Activated T-helper 1 cell treated with anti-CD3 and anti-CD28 coated beads, Interleukin-12 subunit alpha, Interleukin-12 subunit beta, Interleukin-2, Interleukin-4 antibody, amounts not matched to agents 30 ng/mL and 10 ng/mL and 1 ng/mL, durations not matched to agents 14 hours and 24 hours and 36 hours (primary cell): Measurements from ENCODE around the gene KRTAP9-9. TPM values are rescaled to one million over a fixed set of nuclear protein-coding genes. Genes with fewer than 3 reads are reported as not detected.
"Not testable (repeated sequence)": the region's sequence is repeated elsewhere in the genome, so short reads cannot be mapped to it uniquely, and the experiment has no call there.

Experiments
- DNase-seq: peaks from one replicate; pipeline ENCODE4 v3.0.0; 2021; ENCODE audit warnings: low spot score
- H3K27ac Mint-ChIP-seq: one replicate; pipeline ENCODE4 v1.8.0; 2021; ENCODE audit warnings: mild to moderate bottlenecking, mixed read lengths
- H3K27me3 Mint-ChIP-seq: one replicate; pipeline ENCODE4 v1.8.0; 2022; ENCODE audit warnings: mild to moderate bottlenecking, moderate library complexity, mixed read lengths; ENCODE audit not compliant: insufficient read depth
- H3K36me3 Mint-ChIP-seq: one replicate; pipeline ENCODE4 v1.8.0; 2021; ENCODE audit warnings: low read depth, mixed read lengths
- H3K4me1 Mint-ChIP-seq: one replicate; pipeline ENCODE4 v1.8.0; 2021; ENCODE audit warnings: low read depth, mixed read lengths
- H3K4me3 Mint-ChIP-seq: one replicate; pipeline ENCODE4 v1.8.0; 2021; ENCODE audit warnings: mild to moderate bottlenecking, moderate library complexity, mixed read lengths
- H3K9me3 Mint-ChIP-seq: one replicate; pipeline ENCODE4 v1.8.0; 2021; ENCODE audit warnings: mixed read lengths
- intact Hi-C: fragments of 100-400 bp; cut with micrococcal nuclease; formaldehyde crosslinking; loops from one replicate; pipeline ENCODE4 v1.15.1; 2024
- total RNA-seq: library from RNA; stranded (reverse); gene quantifications from 2 replicates; pipeline ENCODE4 v1.2.3, GENCODE V29; 2022

The KRTAP9-9 gene
- total RNA-seq, 1 donor from 2014 or later, result not detected

DNA sequence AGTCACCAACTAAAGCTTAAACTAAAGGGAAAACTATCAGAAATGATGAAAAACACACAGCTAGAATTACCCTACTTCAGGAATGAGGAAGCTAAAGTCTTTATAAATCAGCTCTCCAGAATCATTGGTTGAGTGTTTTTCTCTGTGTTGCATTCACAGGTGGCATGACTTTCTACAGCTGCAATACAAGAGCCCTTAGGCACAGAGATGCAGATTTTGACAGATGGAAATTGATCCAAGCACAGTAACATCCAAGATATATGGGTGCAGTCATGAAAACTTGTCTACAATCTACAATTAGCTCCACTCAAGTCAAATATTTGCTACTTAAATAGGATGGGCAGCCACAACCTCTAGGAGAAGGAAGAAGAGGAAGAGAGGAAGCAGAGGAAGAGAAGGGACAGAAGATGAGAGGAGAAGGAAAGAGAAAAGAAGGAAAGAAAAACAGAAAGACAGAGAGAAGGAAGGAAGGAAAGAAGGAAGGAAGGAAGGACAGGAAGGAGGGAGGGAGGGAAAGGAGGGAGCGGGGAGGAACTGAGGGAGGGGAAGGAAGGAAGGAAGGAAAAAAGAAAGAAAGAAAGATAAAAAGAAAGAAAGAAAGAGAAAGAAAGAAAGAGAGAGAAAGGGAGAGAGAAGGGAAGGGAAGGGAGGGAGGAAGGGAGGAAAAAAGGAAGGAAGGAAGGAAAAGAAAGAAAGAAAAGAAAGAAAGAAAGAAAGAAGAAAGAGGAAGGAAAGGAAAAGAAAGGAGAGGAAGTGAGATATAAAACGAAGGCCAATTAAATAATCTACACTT is 8.0 kb upstream of the KRTAP9-9 start:
- H3K9me3 Mint-ChIP-seq, DNase-seq, H3K36me3 Mint-ChIP-seq, H3K4me3 Mint-ChIP-seq, H3K4me1 Mint-ChIP-seq, intact Hi-C loops, H3K27ac Mint-ChIP-seq: not testable (repeated sequence)
- peaks cover 22% of the 10 kb centered on the region for H3K27me3 Mint-ChIP-seq

DNA sequence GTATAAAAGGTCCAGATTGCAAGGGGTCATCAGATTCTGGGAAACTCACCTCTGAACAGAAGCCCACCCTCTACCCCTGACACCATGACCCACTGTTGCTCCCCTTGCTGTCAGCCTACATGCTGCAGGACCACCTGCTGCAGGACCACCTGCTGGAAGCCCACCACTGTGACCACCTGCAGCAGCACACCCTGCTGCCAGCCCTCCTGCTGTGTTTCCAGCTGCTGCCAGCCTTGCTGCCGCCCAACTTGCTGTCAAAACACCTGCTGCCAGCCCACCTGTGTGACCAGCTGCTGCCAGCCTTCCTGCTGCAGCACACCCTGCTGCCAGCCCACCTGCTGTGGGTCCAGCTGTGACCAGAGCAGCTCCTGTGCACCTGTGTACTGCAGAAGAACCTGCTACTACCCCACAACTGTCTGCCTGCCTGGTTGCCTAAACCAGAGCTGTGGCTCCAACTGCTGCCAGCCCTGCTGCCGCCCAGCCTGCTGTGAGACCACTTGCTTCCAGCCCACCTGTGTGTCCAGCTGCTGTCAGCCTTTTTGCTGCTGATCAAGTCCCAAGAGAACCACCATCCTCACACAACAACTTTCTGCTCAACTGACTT is 5.4 kb upstream of the KRTAP9-9 start, which contains the start of gene KRTAP9-4:
Gene KRTAP9-4, plus strand, starts transcription at position 51 of the 604 bp plus-strand sequence. Its CDS starts 34 bp downstream, at position 85.
- not testable (repeated sequence) for DNase-seq, H3K9me3 Mint-ChIP-seq, H3K36me3 Mint-ChIP-seq, H3K4me1 Mint-ChIP-seq, H3K27ac Mint-ChIP-seq, H3K4me3 Mint-ChIP-seq
- H3K27me3 Mint-ChIP-seq, result peaks cover 25% of the 10 kb centered on the region
- intact Hi-C loops, result loop anchor here (1.0 kb wide), 1 partner anchor 10 kb away; no protein-coding TSS in a partner anchor

GRCh38 chr17:41251261-41251660 is 3.9 kb upstream of the KRTAP9-9 start:
- Mint-ChIP-seq H3K27ac (no peak overlapping the region), H3K9me3 (no peaks in the 10 kb centered on the region), H3K4me3 (no peak overlapping the region), H3K36me3 (no peaks in the 10 kb centered on the region), H3K27me3 (peaks cover 25% of the 10 kb centered on the region), H3K4me1 (no peaks in the 10 kb centered on the region)
- intact Hi-C loops, result no loop called here
- no peak for DNase-seq

GRCh38 chr17:41254861-41255260 is 323 bp upstream of the KRTAP9-9 start:
- no peak for DNase-seq
- Mint-ChIP-seq H3K27me3 (peaks cover 32% of the 10 kb centered on the region), H3K4me1 (no peaks in the 10 kb centered on the region), H3K9me3 (no peaks in the 10 kb centered on the region), H3K4me3 (no peak overlapping the region), H3K27ac (no peak overlapping the region), H3K36me3 (no peaks in the 10 kb centered on the region)
- intact Hi-C loops, result no loop called here

- intact Hi-C loops, result no loop called here
- peaks cover 21% of the 10 kb centered on the region for H3K27me3 Mint-ChIP-seq
These were observed 1.1 kb downstream of the KRTAP9-9 start for GRCh38 chr17:41256291-41256685.

GRCh38 chr17:41258406-41258805 is 3.2 kb downstream of the KRTAP9-9 start:
- Mint-ChIP-seq H3K27ac (no peak overlapping the region), H3K4me3 (no peak overlapping the region), H3K9me3 (no peaks in the 10 kb centered on the region), H3K36me3 (no peaks in the 10 kb centered on the region), H3K4me1 (no peaks in the 10 kb centered on the region), H3K27me3 (peaks cover 19% of the 10 kb centered on the region)
- DNase-seq, result no peak
- intact Hi-C loops, result no loop called here

More at GRCh38 chr17:41256291-41256685, 1.1 kb downstream of the KRTAP9-9 start:
- H3K4me3 Mint-ChIP-seq, result no peak overlapping the region
- no peaks in the 10 kb centered on the region for H3K36me3 Mint-ChIP-seq
- no peaks in the 10 kb centered on the region for H3K9me3 Mint-ChIP-seq
- no peak overlapping the region for H3K27ac Mint-ChIP-seq
- DNase-seq, result no peak
- H3K4me1 Mint-ChIP-seq, result no peaks in the 10 kb centered on the region

DNA sequence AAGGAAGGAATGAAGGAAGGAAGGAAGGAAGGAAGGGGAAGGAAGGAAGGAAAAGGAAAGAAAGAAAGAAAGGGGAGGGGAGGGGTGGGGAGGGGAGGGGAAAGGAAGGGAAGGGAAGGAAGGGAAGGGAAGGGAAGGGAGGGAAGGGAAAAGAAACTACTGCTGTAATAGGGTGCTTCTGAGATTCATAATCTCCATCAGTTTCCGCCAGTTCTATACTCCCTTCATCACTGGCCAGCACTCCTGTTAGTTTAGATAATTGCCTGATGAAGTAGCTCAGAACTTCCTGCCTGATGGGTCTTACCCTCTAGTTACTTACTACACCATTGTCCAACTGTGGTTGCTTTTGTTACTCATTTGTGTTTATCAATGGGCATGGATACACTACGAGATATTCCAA is 8.0 kb downstream of the KRTAP9-9 start:
- no peaks in the 10 kb centered on the region for H3K9me3 Mint-ChIP-seq
- intact Hi-C loops, result no loop called here
- H3K4me1 Mint-ChIP-seq, result no peaks in the 10 kb centered on the region
- DNase-seq, result no peak
- no peaks in the 10 kb centered on the region for H3K36me3 Mint-ChIP-seq
- H3K27ac Mint-ChIP-seq, result no peak overlapping the region
- peaks cover 11% of the 10 kb centered on the region for H3K27me3 Mint-ChIP-seq
- no peak overlapping the region for H3K4me3 Mint-ChIP-seq

DNA sequence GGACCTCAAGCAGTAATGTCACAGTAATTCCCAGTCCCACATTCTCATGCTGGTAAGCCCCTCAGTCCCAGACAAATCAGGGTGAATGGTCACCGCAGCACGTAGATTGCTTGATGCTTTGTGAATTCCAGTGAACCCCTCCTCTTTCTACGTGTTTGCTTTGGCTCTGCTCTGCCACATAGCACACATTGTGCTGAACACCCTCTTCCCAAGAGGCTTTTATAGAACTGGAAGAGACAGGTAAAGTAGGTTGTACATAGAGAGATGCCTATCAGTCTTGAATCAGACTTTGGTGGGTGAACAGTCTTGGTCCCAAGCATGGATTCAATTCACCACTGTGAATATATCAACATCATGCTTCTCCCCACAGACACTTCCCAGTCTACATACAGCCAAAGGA is 9.4 kb downstream of the KRTAP9-9 start:
- Mint-ChIP-seq H3K36me3 (no peaks in the 10 kb centered on the region), H3K9me3 (no peaks in the 10 kb centered on the region), H3K27ac (no peak overlapping the region), H3K27me3 (peaks cover 5% of the 10 kb centered on the region), H3K4me3 (no peak overlapping the region), H3K4me1 (no peaks in the 10 kb centered on the region)
- intact Hi-C loops, result no loop called here
- no peak for DNase-seq

DNA sequence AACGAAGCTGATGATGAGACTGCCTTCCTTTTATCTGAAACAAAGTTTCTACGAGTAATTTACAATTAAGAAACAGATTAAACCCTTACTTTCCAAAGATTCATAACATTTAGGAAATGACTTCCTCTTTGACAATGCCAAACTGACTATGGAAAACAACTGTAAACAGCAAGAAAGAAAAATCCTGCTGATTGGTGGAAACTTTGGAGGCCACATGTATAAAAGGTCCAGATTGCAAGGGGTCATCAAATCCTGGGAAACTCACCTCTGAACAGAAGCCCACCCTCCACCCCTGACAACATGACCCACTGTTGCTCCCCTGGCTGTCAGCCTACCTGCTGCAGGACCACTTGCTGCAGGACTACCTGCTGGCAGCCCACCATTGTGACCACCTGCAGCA is 9.9 kb downstream of the KRTAP9-9 start, which contains the start of gene KRTAP9-6:
Gene KRTAP9-6, plus strand, starts transcription at position 301 of the 400 bp plus-strand sequence. Its CDS starts 0 bp downstream, at position 301.
- intact Hi-C loops, result no loop called here
- H3K36me3 Mint-ChIP-seq, result no peaks in the 10 kb centered on the region
- no peak within 1 kb of the TSS for H3K27ac Mint-ChIP-seq
- H3K4me3 Mint-ChIP-seq, result no peak within 1 kb of the TSS
- DNase-seq, result no peak
- H3K27me3 Mint-ChIP-seq, result peaks cover 5% of the 10 kb centered on the region
- no peaks in the 10 kb centered on the region for H3K9me3 Mint-ChIP-seq
- H3K4me1 Mint-ChIP-seq, result no peaks in the 10 kb centered on the region

GRCh38 chr17:41267711-41268110 is 12.5 kb downstream of the KRTAP9-9 start:
- intact Hi-C loops, result no loop called here
- H3K4me1 Mint-ChIP-seq, result no peaks in the 10 kb centered on the region
- H3K36me3 Mint-ChIP-seq, result no peaks in the 10 kb centered on the region
- DNase-seq, result no peak
- H3K9me3 Mint-ChIP-seq, result no peaks in the 10 kb centered on the region
- H3K27ac Mint-ChIP-seq, result no peak overlapping the region
- H3K27me3 Mint-ChIP-seq, result no peaks in the 10 kb centered on the region
- H3K4me3 Mint-ChIP-seq, result no peak overlapping the region

GRCh38 chr17:41271323-41271722 is 16.1 kb downstream of the KRTAP9-9 start:
- DNase-seq, H3K27ac Mint-ChIP-seq, H3K27me3 Mint-ChIP-seq, H3K4me3 Mint-ChIP-seq, H3K4me1 Mint-ChIP-seq, H3K9me3 Mint-ChIP-seq, H3K36me3 Mint-ChIP-seq, intact Hi-C loops: not testable (repeated sequence)

DNA sequence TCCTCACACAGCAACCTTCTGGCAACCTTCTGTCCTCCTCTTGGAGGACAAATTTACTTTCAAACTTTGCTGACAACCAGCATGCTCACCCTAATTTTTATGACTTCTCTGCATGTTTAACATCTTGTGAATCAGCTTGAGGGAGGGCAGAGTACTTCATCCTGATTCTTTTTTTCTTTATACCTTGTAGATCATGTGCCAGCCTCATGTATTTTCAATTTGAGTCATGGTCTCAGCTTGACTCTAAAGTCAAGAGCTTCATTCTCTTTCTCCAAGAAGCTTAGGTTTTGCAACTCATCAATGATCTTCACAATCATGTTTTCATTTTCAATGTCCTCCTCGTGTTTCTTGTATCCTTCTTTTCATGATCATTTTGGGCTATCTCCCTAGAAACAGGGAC is 16.7 kb downstream of the KRTAP9-9 start:
- Mint-ChIP-seq H3K27me3 (peaks cover 3% of the 10 kb centered on the region), H3K4me1 (no peaks in the 10 kb centered on the region), H3K27ac (no peak overlapping the region), H3K36me3 (no peaks in the 10 kb centered on the region), H3K9me3 (no peaks in the 10 kb centered on the region), H3K4me3 (no peak overlapping the region)
- intact Hi-C loops, result no loop called here
- no peak for DNase-seq

DNA sequence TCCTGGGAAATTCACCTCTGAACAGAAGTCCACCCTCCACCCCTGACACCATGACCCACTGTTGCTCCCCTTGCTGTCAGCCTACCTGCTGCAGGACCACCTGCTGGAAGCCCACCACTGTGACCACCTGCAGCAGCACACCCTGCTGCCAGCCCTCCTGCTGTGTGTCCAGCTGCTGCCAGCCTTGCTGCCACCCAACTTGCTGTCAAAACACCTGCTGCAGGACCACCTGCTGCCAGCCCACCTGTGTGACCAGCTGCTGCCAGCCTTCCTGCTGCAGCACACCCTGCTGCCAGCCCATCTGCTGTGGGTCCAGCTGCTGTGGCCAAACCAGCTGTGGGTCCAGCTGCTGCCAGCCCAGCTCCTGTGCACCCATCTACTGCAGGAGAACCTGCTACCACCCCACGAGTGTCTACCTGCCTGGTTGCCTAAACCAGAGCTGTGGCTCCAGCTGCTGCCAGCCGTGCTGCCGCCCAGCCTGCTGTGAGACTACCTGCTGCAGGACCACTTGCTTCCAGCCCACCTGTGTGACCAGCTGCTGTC is 20.5 kb downstream of the KRTAP9-9 start, which contains the start of gene KRTAP9-7:
Gene KRTAP9-7, plus strand, starts transcription at position 51 of the 543 bp plus-strand sequence. Its CDS starts 0 bp downstream, at position 51.
- H3K27me3 Mint-ChIP-seq, H3K4me1 Mint-ChIP-seq, H3K9me3 Mint-ChIP-seq, H3K4me3 Mint-ChIP-seq, H3K27ac Mint-ChIP-seq, H3K36me3 Mint-ChIP-seq, intact Hi-C loops, DNase-seq: not testable (repeated sequence)
